Activated CD8-positive, alpha-beta memory T cell treated with anti-CD3 and anti-CD28 coated beads, Interleukin-2, amount 50 U/mL, for 24 hours (primary cell): ENCODE measurements around the gene RALGAPA1.
"Not testable (repeated sequence)": the region's sequence is repeated elsewhere in the genome, so short reads cannot be mapped to it uniquely, and the experiment has no call there.

Experiments used
- DNase-seq: peaks from one replicate; pipeline ENCODE4 v3.0.0-alpha.2; 2020; ENCODE audit errors: extremely low read depth

Gene RALGAPA1

GRCh38 chr14:35821564-35822411, 12.7 kb upstream of the RALGAPA1 start:
- DNase-seq = no peak

- no peak for DNase-seq
These were observed 10.8 kb upstream of the RALGAPA1 start for GRCh38 chr14:35819591-35820540.

DNA sequence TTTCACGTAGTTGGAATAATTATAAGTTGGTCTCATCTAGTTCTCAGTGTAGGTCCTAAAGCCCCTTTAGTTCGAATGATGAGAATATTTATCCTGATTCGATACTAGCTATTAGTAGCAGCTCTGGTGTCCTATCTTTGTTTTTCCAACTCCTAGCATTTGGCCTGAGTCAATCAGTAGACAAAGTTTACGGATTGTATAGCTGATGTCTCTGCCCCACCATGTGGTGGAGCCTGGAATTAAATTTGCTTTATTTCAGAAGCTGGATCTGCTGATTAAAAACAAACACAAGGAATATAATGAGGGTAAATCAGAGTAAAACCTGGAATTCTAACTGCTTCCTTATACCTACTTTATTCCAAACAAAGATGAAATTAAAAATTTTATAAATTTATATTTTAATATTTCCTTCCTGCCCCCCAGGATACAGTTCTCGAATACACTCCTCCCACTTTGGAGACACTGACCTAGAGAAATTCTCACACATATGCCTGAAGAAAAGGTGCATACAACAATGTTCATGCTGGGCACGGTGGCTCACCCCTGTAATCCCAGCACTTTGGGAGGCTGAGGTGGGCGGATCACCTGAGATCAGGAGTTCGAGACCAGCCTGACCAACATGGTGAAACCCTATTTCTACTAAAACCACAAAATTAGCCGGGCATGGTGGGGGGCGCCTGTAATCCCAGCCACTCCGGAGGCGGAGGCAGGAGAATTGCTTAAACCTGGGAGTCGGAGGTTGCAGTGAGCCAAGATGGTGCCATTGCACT, 9.4 kb upstream of the RALGAPA1 start:
- no peak for DNase-seq

DNA sequence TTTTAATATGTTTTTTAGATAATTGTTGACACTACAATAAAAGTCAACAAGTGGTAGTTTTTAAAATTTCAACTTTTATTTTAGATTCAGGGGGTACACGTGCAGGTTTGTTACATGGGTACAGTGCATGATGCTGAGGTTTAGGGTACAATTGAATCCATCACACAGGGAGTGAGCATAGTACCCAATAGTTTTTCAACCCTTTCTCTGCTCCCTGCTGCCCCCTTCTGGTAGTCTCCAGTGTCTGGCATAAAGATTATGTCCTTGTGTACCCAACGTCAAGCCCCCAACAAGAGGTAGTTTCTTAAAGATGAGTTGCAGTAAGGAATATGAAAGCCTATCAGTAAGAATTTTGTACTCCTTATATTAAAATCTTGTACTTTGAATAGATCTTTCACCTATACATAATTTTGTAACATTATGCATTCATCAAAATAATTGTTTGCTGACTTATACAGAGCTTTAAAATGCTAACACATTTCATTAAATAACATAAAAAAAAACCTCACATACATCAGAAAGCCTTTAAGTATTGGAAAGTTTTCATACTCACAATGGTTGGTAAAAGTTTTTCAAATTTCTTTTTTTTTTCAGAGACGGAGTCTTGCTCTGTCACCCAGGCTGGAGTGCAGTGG, 5.4 kb upstream of the RALGAPA1 start:
- peak; percentile 56 for DNase-seq

GRCh38 chr14:35810963-35811362, 1.9 kb upstream of the RALGAPA1 start:
- DNase-seq = no peak

DNA sequence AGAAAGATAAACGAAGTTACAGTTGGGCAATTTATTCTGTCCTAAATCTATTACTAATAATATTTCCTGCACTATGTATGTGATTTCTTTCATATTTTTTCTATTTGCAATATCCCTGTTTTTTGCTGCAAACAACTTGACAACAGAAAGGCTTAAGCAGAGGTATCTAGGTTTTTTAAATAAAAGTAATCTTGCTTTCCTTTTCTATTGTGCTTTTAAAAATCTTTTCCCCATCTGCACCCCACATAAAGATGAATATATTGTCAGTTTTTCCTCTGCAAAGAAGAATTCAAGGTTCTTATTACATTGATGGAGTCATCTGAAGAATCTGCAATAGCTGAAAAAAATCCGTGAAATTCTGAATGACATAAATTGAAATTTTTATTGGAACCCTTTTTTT, 502 bp upstream of the RALGAPA1 start:
- no peak for DNase-seq

DNA sequence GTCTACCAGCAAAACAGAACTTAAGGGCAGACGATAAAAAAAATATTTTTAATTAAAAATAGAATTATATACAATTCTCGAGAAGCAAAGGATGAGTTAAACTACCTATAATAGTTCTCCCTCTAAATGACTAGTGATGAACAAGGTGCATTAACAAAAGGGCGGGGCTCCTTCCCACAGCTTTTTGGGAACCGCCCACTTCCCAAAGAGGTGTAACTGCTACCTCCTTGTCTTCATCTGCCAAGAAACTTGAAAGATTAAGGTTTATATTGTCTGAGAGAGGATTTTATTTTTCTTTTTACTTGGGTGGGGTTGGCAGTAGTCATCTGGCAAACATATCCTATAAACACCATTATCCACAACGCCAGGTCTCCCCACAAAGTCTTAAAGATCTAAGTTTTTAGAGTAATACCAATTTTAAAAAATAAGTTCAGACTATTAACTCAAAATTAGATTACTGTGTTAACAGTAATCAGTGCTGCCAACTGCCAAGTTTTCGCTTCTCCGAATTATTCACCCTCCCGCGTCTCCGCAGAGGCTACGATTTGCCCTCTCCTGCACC, 938 bp downstream of the RALGAPA1 start:
- DNase-seq = no peak

DNA sequence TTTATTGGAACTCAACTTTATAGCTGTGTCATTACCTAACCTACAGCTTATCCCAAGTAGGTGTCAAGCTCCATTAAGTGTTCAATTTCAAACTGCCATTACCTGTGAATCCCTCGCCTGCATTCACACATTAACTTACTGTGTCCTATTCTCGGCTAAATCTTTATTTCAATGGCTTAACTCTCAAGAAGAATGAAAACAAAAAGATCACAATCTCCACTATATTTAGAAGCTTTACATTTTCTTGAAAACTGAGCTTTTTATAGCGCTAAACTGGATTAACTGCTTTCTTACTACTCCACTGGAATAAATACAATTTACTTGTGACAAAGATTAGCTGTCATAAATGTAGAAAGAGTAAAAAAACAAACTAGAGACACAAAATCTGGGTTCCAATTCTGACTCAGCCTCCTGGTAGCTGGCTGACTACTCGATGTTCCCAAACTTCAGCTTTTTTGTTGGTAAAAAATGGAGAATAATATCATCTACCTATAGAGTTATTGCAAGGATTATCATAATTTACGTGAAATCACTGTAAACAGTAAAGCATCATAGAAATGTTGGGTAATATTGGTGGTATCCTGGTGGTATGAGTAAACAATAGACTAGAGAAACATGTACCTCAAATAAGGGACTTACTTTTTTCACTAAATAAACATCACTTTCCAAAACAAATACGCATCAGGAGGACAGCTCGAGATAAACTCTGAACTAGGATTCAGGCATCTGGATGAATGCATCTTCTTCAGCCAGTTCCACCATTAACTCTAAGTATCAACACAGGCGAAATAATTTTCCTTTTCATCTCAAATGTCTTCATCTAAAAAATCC, 1.7 kb downstream of the RALGAPA1 start:
- no peak for DNase-seq

- no peak for DNase-seq
These were observed 2.8 kb downstream of the RALGAPA1 start for GRCh38 chr14:35806006-35806907.

DNA sequence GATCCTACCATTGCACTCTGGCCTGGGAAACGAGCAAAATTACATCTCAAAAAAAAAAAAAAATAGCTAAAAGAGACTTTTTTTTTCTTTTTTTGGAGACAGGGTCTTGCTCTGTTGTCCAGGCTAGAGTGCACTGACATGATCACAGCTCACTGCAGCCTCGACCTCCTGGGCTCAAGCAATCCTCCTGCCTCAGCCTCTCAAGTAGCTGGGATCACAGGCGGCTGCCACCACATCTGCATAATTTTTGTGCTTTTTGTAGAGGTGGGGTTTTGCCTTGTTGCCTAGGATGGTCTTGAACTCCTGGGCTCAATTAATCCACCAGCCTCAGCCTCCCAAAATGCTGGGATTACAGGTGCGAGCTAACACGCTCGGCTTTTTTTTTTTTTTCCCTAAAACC, 11.3 kb downstream of the RALGAPA1 start:
- no peak for DNase-seq

DNA sequence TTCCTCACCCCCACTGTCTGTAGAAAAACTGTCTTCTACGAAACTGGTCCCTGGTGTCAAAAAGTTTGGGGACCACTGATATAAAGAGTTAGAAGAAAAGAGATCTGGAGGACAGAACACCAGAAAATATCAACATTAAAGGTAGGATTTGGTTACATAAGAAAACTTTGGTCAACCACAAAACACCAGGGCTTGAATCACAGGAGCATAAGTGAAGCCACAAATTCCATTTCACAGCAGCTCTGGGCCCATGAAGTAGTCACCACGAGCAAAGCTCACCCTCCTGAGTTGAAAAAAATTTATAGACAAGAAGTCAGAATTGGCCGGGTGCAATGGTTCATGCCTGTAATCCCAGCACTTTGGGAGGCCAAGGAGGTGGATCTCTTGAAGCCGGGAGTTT, 19.4 kb downstream of the RALGAPA1 start:
- DNase-seq = no peak

- DNase-seq = no peak
These were observed 22.2 kb downstream of the RALGAPA1 start for GRCh38 chr14:35786856-35787255.

DNA sequence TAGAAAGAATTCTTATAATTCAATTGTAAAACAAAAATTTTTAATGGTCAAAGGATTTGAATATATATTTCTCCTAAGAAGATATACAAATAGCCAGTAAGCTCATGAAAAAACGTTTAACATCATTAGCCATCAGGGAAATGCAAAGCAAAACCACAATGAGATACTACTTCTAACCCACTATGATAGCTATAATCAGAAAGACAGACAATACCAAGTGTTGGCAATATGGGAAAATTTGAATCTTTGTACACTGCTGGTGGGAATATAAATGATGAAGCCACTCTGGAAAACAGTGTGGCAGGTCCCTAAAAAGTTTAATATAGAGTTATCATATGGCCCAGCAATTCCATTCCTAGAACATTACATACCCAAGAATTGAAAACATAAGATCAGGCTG, 25.4 kb downstream of the RALGAPA1 start:
- DNase-seq = no peak

- DNase-seq = no peak
These were observed 29.7 kb downstream of the RALGAPA1 start for GRCh38 chr14:35779368-35779767.

- DNase-seq = not testable (repeated sequence)
These were observed 31.5 kb downstream of the RALGAPA1 start for GRCh38 chr14:35777550-35777949.

- DNase-seq = no peak
These were observed 32.3 kb downstream of the RALGAPA1 start for GRCh38 chr14:35776823-35777222.

GRCh38 chr14:35776085-35776484, 33.0 kb downstream of the RALGAPA1 start:
- DNase-seq = not testable (repeated sequence)

- no peak for DNase-seq
These were observed 42.4 kb downstream of the RALGAPA1 start for GRCh38 chr14:35766700-35767082.

- DNase-seq = no peak
These were observed 42.9 kb downstream of the RALGAPA1 start for GRCh38 chr14:35766036-35766699.
